GM18951 (cell line): ENCODE results near the gene MYL12A.
"Not testable (repeated sequence)": the region's sequence is repeated elsewhere in the genome, so short reads cannot be mapped to it uniquely, and the experiment has no call there.

Source experiments
- POLR2A ChIP-seq: IDR thresholded peaks from 4 replicates; pipeline ENCODE4 v1.6.1; 2011; ENCODE audit warnings: mild to moderate bottlenecking; ENCODE audit not compliant: insufficient read length, insufficient read depth; ENCODE audit errors: extremely low read depth
- in situ Hi-C: fragments of 300-500 bp; cut with MboI; formaldehyde crosslinking; loops from one replicate; pipeline ENCODE4 v1.12.0; 2022; ENCODE audit warnings: low sequenced_read_pairs, mixed read lengths, inconsistent platforms; ENCODE audit not compliant: unreplicated experiment

The MYL12A gene

GRCh38 chr18:3266062-3266608 lies 18.5 kb downstream of the MYL12A start:
- in situ Hi-C loops = no loop called here
- no peak for TF ChIP-seq POLR2A

GRCh38 chr18:3268306-3268705 lies 20.7 kb downstream of the MYL12A start:
- in situ Hi-C loops = no loop called here
- no peak for TF ChIP-seq POLR2A

GRCh38 chr18:3269241-3269913 lies 21.8 kb downstream of the MYL12A start:
- TF ChIP-seq POLR2A = no peak
- in situ Hi-C loops = no loop called here

GRCh38 chr18:3269914-3270299 lies 22.3 kb downstream of the MYL12A start:
- in situ Hi-C loops = no loop called here

GRCh38 chr18:3273042-3273441 lies 25.4 kb downstream of the MYL12A start:
- TF ChIP-seq POLR2A = no peak
- in situ Hi-C loops = no loop called here

More at GRCh38 chr18:3269914-3270299, 22.3 kb downstream of the MYL12A start:
- no peak for TF ChIP-seq POLR2A

GRCh38 chr18:3277643-3278213 lies 30.1 kb downstream of the MYL12A start:
- in situ Hi-C loops = not testable (repeated sequence)

GRCh38 chr18:3279201-3280185 lies 31.9 kb downstream of the MYL12A start:
- in situ Hi-C loops = loop anchor here (5.0 kb wide), 1 partner anchor 388 kb away; no protein-coding TSS in a partner anchor
- TF ChIP-seq POLR2A = no peak

GRCh38 chr18:3281456-3282400 lies 34.1 kb downstream of the MYL12A start:
- in situ Hi-C loops = loop anchor here (5.0 kb wide), 1 partner anchor 386 kb away; no protein-coding TSS in a partner anchor
- TF ChIP-seq POLR2A = no peak

- TF ChIP-seq POLR2A = no peak
- in situ Hi-C loops = loop anchor here (5.0 kb wide), 1 partner anchor 384 kb away; no protein-coding TSS in a partner anchor
These were observed 35.8 kb downstream of the MYL12A start for GRCh38 chr18:3283253-3283863.

GRCh38 chr18:3283908-3284307 lies 36.3 kb downstream of the MYL12A start:
- in situ Hi-C loops = loop anchor here (5.0 kb wide), 1 partner anchor 383 kb away; no protein-coding TSS in a partner anchor
- no peak for TF ChIP-seq POLR2A

GRCh38 chr18:3284501-3284900 lies 36.9 kb downstream of the MYL12A start:
- in situ Hi-C loops = loop anchor here (5.0 kb wide), 1 partner anchor 383 kb away; no protein-coding TSS in a partner anchor

More at GRCh38 chr18:3284501-3284900, 36.9 kb downstream of the MYL12A start:
- TF ChIP-seq POLR2A = no peak
